Measurements from ENCODE around the gene RCCD1.

The RCCD1 gene

GRCh38 chr15:90981681-90982080 is 27.0 kb downstream of the RCCD1 start:
- no peak for TF ChIP-seq CTCF (IDR thresholded peaks at IDR 0.05; ENCODE audit: low read depth, low read length, missing control alignments)
- DNase-seq (ENCODE audit: extremely low read depth, low read depth) = no peak
- no peak overlapping the region for H3K4me3 ChIP-seq (replicated peaks; ENCODE audit: low read depth, low read length)

GRCh38 chr15:90982135-90982534 is 27.5 kb downstream of the RCCD1 start:
- no peak for TF ChIP-seq CTCF (IDR thresholded peaks at IDR 0.05; ENCODE audit: low read depth, low read length, missing control alignments)
- no peak overlapping the region for H3K4me3 ChIP-seq (replicated peaks; ENCODE audit: low read depth, low read length)
- no peak for DNase-seq (ENCODE audit: extremely low read depth, low read depth)

GRCh38 chr15:90986790-90987507 is 32.3 kb downstream of the RCCD1 start:
- H3K4me3 ChIP-seq (replicated peaks; ENCODE audit: low read depth, low read length) = no peak overlapping the region
- no peak for TF ChIP-seq CTCF (IDR thresholded peaks at IDR 0.05; ENCODE audit: low read depth, low read length, missing control alignments)
- DNase-seq (ENCODE audit: extremely low read depth, low read depth) = no peak

- no peak overlapping the region for H3K4me3 ChIP-seq (replicated peaks; ENCODE audit: low read depth, low read length)
- DNase-seq (ENCODE audit: extremely low read depth, low read depth) = no peak
- TF ChIP-seq CTCF (IDR thresholded peaks at IDR 0.05; ENCODE audit: low read depth, low read length, missing control alignments) = no peak
These were observed 33.0 kb downstream of the RCCD1 start for GRCh38 chr15:90987561-90988141.

- TF ChIP-seq CTCF (IDR thresholded peaks at IDR 0.05; ENCODE audit: low read depth, low read length, missing control alignments) = no peak
- no peak overlapping the region for H3K4me3 ChIP-seq (replicated peaks; ENCODE audit: low read depth, low read length)
- no peak for DNase-seq (ENCODE audit: extremely low read depth, low read depth)
These were observed 33.6 kb downstream of the RCCD1 start for GRCh38 chr15:90988296-90988695.

- TF ChIP-seq CTCF (IDR thresholded peaks at IDR 0.05; ENCODE audit: low read depth, low read length, missing control alignments) = no peak
These were observed 34.5 kb downstream of the RCCD1 start for GRCh38 chr15:90989040-90989768.

More at GRCh38 chr15:90989040-90989768, 34.5 kb downstream of the RCCD1 start:
- no peak for DNase-seq (ENCODE audit: extremely low read depth, low read depth)
- no peak overlapping the region for H3K4me3 ChIP-seq (replicated peaks; ENCODE audit: low read depth, low read length)
